Tibial nerve (tissue), 4 donors: ENCODE data around the gene SH2D7. TPM values are rescaled to one million over a fixed set of nuclear protein-coding genes. Genes with fewer than 3 reads are reported as not detected.

Experiments
- DNase-seq, 2 donors: peaks; one replicate each; pipeline ENCODE4 v3.0.0-alpha.2; 2019; ENCODE audit warnings: low spot score in 2 of 2
- H3K27ac ChIP-seq, 4 donors: fragments of 200-600 bp; sonication (generic) in 3 of 4; one replicate each; pipeline ENCODE4 v1.5.1; 2017 to 2019; ENCODE audit warnings: mild to moderate bottlenecking in 1 of 4
- H3K27me3 ChIP-seq, 2 donors: fragments of 200-600 bp; sonication (generic) in 1 of 2; one replicate each; pipeline versions ENCODE4 v1.5.1 to v1.6.0; 2017 to 2019
- H3K36me3 ChIP-seq, 3 donors: fragments of 200-600 bp; sonication (generic); one replicate each; pipeline ENCODE4 v1.5.1; 2018 to 2019
- H3K4me1 ChIP-seq, 4 donors: fragments of 200-600 bp; sonication (generic) in 3 of 4; one replicate each; pipeline ENCODE4 v1.5.1; 2017 to 2019
- H3K4me3 ChIP-seq, 4 donors: fragments of 200-600 bp; sonication (generic) in 3 of 4; one replicate each; pipeline ENCODE4 v1.5.1; 2017 to 2019; ENCODE audit warnings: mild to moderate bottlenecking in 1 of 4, moderate library complexity in 1 of 4
- H3K9me3 ChIP-seq, 4 donors: fragments of 200-600 bp; sonication (generic) in 3 of 4; one replicate each; pipeline ENCODE4 v1.5.1; 2017 to 2019
- EP300 ChIP-seq, 2 donors: sonication (generic); formaldehyde crosslinking; IDR thresholded peaks; one replicate each; pipeline ENCODE4 v1.6.1; 2017; ENCODE audit warnings: antibody characterized with exemption in 2 of 2, mild to moderate bottlenecking in 1 of 2
- POLR2A ChIP-seq, 2 donors: fragments of 450-650 bp; IDR thresholded peaks; one replicate each; pipeline ENCODE4 v1.6.1; 2017; ENCODE audit warnings: antibody characterized with exemption in 2 of 2, mild to moderate bottlenecking in 2 of 2, moderate library complexity in 2 of 2
- WGBS, 2 donors: methylation state at CpG; one replicate each; pipeline ENCODE4 v1.1.5; 2018; 5-methylcytosine and 5-hydroxymethylcytosine counted together
- total RNA-seq, 4 donors: library from RNA; depleted of rRNA; stranded (reverse); fragments of >200 nt; gene quantifications; one replicate each; pipeline ENCODE4 v1.1.0, GENCODE V29; 2016
- TF ChIP-seq, protein P1 (sequence below), 5 experiments: fragments of 200-600 bp in 3 of 5; fragments of 450-650 bp in 2 of 5; sonication (generic) in 3 of 5; IDR thresholded peaks; one replicate each; pipeline ENCODE4 v1.5.1; 2016 to 2019; ENCODE audit warnings: antibody characterized with exemption in 5 of 5, mild to moderate bottlenecking in 3 of 5, moderate library complexity in 2 of 5

Gene SH2D7
- total RNA-seq, 4 donors from 2014 or later, result not detected

GRCh38 chr15:78088773-78089080 lies 3.6 kb upstream of the SH2D7 start:
- Histone ChIP-seq H3K4me1 (peaks cover 0 to 19% (median 0%) of the 10 kb centered on the region in 4 donors), H3K9me3 (no peaks in the 10 kb centered on the region), H3K27ac (no peak overlapping the region), H3K36me3 (no peaks in the 10 kb centered on the region), H3K27me3 (no peaks in the 10 kb centered on the region), H3K4me3 (no peak overlapping the region)
- TF ChIP-seq, protein P1, sequence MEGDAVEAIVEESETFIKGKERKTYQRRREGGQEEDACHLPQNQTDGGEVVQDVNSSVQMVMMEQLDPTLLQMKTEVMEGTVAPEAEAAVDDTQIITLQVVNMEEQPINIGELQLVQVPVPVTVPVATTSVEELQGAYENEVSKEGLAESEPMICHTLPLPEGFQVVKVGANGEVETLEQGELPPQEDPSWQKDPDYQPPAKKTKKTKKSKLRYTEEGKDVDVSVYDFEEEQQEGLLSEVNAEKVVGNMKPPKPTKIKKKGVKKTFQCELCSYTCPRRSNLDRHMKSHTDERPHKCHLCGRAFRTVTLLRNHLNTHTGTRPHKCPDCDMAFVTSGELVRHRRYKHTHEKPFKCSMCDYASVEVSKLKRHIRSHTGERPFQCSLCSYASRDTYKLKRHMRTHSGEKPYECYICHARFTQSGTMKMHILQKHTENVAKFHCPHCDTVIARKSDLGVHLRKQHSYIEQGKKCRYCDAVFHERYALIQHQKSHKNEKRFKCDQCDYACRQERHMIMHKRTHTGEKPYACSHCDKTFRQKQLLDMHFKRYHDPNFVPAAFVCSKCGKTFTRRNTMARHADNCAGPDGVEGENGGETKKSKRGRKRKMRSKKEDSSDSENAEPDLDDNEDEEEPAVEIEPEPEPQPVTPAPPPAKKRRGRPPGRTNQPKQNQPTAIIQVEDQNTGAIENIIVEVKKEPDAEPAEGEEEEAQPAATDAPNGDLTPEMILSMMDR (IDR thresholded peaks at IDR 0.05), result no peak
- 59 to 63% methylated on average over 3 of the region's 3 CpGs for WGBS, 2 donors
- no peak for DNase-seq

- Histone ChIP-seq H3K27ac (no peak overlapping the region), H3K4me1 (peaks cover 0 to 12% (median 0%) of the 10 kb centered on the region in 4 donors), H3K36me3 (no peaks in the 10 kb centered on the region), H3K27me3 (no peaks in the 10 kb centered on the region), H3K9me3 (no peaks in the 10 kb centered on the region), H3K4me3 (no peak overlapping the region)
- no peak for DNase-seq
- TF ChIP-seq, protein P1 (IDR thresholded peaks at IDR 0.05), result no peak
- TF ChIP-seq EP300 (IDR thresholded peaks at IDR 0.05) (no peak), POLR2A (IDR thresholded peaks at IDR 0.05) (no peak)
- 91 to 93% methylated on average over 3 of the region's 3 CpGs for WGBS, 2 donors
These were observed 1.8 kb upstream of the SH2D7 start for GRCh38 chr15:78090422-78091063.

GRCh38 chr15:78093242-78094020 lies 1.1 kb downstream of the SH2D7 start:
- H3K27me3 ChIP-seq, result no peaks in the 10 kb centered on the region
- H3K27ac ChIP-seq, result no peak overlapping the region
- no peak for DNase-seq
- no peaks in the 10 kb centered on the region for H3K36me3 ChIP-seq
- TF ChIP-seq EP300 (IDR thresholded peaks at IDR 0.05), result no peak
- no peak for TF ChIP-seq POLR2A (IDR thresholded peaks at IDR 0.05)
- TF ChIP-seq, protein P1 (IDR thresholded peaks at IDR 0.05), result no peak
- H3K4me1 ChIP-seq, result peaks cover 0 to 12% (median 0%) of the 10 kb centered on the region in 4 donors
- H3K9me3 ChIP-seq, result no peaks in the 10 kb centered on the region
- 61 to 69% methylated on average over 5 of the region's 5 CpGs for WGBS, 2 donors
- H3K4me3 ChIP-seq, result no peak overlapping the region

DNA sequence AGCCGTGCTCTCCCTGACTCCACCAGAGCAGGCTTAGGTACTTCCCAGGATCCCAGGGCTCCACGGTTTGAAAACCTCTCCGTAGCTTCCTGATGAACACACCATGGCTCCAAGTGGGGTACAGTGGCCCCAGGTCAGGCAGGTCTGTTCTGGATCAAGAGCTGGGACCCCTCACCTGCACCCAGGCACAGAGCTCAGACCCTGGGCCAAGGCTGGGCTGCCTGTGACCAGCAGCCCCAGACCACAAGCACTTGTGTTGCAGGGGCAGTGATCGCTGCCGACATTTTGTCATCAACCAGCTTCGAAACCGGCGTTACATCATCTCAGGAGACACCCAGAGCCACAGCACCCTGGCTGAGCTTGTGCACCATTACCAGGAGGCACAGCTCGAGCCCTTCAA lies 5.3 kb downstream of the SH2D7 start:
- DNase-seq, result no peak
- no peaks in the 10 kb centered on the region for H3K9me3 ChIP-seq
- TF ChIP-seq, protein P1 (IDR thresholded peaks at IDR 0.05), result no peak
- TF ChIP-seq EP300 (IDR thresholded peaks at IDR 0.05) (no peak), POLR2A (IDR thresholded peaks at IDR 0.05) (no peak)
- no peaks in the 10 kb centered on the region for H3K27me3 ChIP-seq
- no peaks in the 10 kb centered on the region for H3K36me3 ChIP-seq
- H3K27ac ChIP-seq, result no peak overlapping the region
- no peak overlapping the region for H3K4me3 ChIP-seq
- WGBS, 2 donors, result 92 to 93% methylated on average over 9 of the region's 9 CpGs
- peaks cover 0 to 8% (median 0%) of the 10 kb centered on the region in 4 donors for H3K4me1 ChIP-seq

DNA sequence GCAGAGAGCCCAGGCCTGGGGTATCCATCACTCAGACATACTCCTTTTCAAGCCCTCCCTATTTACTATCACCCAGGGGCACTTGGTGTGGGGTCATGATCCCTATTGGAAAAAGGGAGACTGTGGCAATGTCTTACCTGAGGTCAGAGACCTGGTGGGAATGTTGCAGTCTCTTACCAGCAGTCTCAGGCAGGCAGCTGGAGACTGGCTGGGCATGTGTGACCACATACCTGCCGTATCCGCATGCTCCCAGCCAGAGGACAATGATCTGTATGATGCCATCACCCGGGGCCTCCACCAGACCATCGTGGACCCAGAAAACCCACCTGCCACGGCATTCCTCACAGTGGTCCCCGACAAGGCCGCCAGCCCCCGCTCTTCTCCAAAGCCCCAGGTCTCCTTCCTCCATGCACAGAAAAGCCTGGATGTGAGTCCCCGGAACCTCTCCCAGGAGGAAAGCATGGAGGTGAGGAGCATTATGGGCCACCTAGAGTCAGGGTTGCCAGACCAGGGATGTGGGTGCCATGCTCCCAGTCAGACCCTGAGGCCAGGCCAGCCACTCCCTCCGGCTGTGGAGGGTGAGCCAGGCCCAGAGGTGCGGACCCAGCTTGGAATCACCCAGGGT lies 5.9 kb downstream of the SH2D7 start:
- no peak for TF ChIP-seq POLR2A (IDR thresholded peaks at IDR 0.05)
- TF ChIP-seq EP300 (IDR thresholded peaks at IDR 0.05), result no peak
- TF ChIP-seq, protein P1 (IDR thresholded peaks at IDR 0.05), result no peak
- no peaks in the 10 kb centered on the region for H3K9me3 ChIP-seq
- H3K4me3 ChIP-seq, result no peak overlapping the region
- DNase-seq, result no peak
- H3K27ac ChIP-seq, result no peak overlapping the region
- H3K36me3 ChIP-seq, result no peaks in the 10 kb centered on the region
- WGBS, 2 donors, result 92 to 94% methylated on average over 8 to 9 of the region's 11 CpGs
- H3K27me3 ChIP-seq, result no peaks in the 10 kb centered on the region
- H3K4me1 ChIP-seq, result peaks cover 0 to 2% (median 0%) of the 10 kb centered on the region in 4 donors
